GM21619 (cell line): Measurements from ENCODE around the gene GFOD1.

Experiments
- ATAC-seq: cut with Tn5 transposase; IDR thresholded peaks from one replicate; pipeline ENCODE4 v1.9.1; 2021; ENCODE audit not compliant: unreplicated experiment

Gene GFOD1

DNA sequence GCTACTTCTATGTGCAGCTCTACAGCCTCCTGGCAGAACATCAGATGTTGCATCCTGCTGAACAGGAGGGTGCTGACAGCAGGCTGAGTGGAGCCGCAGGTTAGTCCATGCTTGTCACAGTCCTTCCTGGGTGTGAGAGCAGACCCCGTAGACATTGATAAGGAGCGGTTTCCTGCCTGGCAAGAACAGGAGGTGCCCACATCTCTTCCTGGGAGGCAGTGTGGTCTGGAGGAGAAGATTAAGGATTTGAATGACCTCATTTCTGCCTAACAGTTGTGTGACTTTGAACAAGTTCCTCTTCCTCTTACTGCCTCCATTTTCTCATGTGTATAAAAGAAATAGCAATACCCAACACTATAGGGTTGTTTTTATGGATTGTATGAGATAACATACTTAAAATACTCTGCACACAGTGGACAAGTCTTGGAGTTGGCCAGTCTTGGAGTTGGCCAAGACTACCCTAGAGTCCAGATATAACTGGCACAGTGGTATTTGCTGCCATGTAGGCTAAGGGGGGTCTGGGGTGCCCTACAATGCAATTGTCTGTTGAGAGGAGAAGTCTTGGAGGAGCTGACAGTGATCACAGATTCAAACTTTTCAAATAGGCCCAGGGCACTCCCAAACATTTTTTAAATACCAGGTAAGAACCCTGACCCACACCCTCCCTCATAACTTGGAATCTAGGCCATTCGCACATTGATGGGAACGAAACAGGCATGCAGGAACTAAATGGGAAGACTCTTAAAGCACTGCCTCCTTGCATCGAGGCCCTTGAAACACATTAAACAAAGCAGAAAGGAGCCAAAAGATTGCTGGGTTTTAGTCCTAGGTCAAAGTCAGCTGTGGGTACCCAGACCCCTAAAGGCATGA is 126.5 kb downstream of the GFOD1 start:
- ATAC-seq = no peak

DNA sequence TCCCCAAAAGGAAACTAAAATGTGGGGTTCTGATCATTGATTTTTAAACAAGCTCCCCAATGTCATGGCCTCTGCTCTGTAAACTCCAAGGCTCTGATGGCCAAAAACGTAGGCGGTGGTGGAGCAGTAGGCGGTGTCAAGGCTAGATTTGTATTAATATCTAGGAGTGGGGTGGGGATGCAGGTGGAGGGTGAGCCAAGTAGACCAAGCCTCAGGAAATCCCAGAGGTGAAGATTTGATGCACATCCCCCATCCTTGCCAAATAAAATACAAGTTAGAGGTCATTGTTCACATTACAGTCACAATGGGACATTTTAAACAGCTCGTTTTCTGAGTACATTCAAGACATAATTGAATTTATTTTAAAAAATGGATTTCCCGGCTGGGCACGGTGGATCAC is 128.1 kb downstream of the GFOD1 start:
- no peak for ATAC-seq

DNA sequence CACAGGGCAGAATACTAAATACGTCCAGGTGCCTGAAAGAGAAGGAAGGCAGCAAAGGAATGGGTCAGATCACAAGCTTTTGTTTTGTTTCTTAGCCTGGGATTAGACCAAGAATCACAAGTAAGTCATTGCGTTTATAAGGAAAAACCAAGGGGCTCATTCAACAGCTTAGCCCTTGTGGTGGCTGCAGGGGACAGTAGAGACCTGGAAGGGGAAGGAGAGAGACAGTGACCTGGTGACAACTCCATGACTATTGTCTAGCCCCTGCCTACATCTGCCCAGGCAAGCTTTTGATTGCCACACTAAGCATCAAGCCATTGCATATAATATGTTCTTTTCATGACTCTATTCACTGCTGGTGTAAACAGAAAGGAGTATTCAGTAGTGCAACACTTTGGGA is 128.9 kb downstream of the GFOD1 start:
- ATAC-seq = no peak

GRCh38 chr6:13357551-13358075 is 129.8 kb downstream of the GFOD1 start:
- no peak for ATAC-seq

GRCh38 chr6:13355999-13356785 is 131.2 kb downstream of the GFOD1 start:
- peak; percentile 87 for ATAC-seq

DNA sequence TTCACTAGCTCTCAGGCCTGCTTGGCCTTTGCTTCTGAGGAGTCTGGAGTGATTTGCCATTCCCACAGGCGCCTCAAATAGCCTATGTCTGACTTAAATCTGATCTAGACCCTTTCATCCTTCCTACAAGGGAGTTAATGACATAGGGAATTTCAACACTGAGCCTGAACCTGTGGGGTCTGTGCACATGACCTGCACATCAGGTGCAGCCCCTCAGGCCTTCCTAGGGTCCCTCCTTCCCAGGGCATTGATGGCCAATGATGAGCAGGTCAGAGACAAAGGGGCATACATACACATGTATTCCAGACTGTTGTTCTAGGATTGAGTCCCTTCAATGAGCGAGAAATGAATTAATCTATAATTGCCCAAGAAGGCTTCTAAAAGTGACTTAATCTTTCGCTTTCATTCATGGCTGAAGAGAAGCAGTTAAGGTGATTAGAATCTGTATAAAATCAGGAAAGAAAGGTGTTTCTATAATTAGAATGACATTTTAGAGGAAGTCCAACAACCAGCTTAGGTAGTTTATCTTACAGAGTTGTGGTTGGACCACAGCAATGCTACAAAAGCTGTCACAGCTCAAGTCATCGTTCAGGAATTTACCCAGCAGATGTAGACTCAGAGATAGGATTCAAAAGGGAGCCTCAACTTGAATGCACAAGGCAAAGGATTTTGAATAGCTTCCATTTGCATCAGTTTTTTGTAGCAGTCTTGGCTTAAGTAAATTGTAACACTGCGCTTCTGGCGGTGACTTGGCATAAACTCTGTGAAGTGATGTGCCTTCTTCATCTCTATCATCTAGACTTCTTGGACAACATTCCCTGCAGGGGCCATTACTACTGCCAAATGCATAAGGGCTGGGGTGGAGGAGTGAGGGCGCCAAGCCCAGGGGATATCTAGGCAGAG is 132.1 kb downstream of the GFOD1 start:
- ATAC-seq = no peak

DNA sequence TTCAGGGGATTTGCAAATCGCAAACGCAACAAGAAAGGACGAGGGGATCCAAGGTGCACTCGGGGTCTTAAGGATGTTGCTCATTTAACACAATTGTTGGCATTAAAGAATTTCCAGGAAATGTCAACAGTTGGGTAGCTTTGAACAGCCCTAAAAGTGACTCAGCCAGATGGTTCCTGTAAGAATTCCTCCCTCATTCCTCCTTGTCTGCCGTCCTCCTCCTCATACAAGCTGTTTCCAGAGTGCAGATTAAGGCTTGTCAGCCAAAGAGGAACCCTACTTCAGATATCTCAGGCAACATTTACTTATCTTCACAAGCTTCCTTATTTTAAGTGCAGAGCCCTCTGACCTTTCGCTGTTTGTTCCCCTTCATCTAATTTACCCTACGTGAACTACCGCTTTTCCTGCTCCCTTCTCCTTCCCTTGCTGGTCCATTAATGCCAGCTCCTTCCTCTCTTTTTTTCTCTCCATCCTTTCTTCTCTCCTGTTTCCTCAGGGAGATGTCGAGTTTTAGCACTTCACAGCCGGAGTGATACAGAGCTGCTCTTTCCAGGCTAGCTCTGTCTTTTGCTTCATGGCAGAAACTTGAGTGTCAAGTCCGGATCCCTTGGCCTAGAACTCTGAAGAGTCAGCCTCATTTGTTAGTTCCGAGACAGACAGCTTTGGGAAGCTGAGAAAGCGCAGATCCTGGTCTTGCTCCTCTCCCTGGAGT is 132.9 kb downstream of the GFOD1 start:
- no peak for ATAC-seq

DNA sequence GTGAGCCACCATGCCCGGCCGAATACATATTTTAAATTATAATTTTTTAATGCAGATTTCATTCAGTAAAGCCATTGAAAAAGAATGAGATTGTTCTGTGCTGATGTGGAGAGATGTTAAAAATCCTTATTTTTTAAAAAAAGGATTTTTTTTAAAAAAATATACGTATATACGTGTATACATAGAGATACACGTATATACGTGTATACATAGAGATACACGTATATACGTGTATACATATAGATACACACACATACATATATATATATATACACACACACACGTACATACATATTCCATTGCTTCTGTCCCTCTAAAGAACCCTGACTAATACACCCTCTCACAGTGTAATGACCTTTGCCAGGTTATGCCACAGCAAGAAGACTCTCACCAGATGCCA is 135.2 kb downstream of the GFOD1 start:
- no peak for ATAC-seq

- ATAC-seq = no peak
These were observed 136.1 kb downstream of the GFOD1 start for GRCh38 chr6:13351271-13351670.

DNA sequence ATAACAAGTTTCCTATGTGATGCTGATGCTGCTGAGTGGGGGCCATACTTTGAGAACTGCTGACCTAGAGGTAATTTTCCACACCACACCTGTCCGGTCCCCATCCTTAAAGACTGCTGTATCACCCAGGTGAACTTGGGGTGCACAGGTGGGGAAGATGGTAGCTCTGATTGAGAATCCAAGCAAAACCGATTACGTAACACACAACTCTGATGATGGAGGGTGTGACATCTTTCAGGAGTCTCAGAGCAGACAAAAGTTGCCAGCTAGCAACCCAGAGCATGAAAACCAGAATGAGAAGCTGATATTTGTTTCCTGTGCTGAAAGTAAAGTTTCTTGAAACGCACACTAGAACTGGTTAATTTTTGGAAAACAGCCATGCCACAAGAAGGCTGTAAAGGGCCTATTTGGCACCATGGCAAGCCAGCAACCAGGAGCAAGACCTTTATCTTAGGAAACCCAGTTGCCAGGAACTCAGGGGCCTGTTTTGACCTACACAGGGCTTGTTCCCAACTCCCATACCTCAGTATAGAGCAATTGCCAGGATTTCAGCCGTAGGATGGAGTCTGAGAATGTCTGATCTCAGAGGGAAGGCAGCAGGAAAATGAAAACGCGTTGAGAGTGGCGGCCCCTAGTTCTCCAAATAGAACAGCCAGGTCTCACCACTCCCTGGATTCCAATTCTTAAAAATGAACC is 137.4 kb downstream of the GFOD1 start:
- no peak for ATAC-seq

- ATAC-seq = no peak
These were observed 138.9 kb downstream of the GFOD1 start for GRCh38 chr6:13348334-13349113.

DNA sequence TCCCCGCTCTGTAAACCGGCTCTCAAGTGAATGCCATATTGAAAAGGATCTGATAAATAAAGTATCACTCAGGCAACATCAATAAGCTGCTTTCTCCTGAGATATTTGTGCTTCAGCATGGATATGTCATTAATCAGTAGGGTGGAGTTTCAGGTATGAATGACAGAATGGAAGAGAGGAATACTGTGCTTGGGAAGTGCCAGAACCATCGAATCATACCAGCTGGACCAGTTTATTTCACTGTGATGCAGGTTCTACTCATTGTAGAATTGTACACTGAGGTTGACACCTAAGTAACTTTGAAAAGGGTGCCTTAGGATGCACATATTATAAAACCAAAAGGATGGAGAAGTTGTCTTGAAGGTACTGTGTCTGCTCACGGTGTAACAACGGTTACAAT is 141.2 kb downstream of the GFOD1 start:
- no peak for ATAC-seq

- ATAC-seq = no peak
These were observed 144.9 kb downstream of the GFOD1 start for GRCh38 chr6:13342414-13343019.

DNA sequence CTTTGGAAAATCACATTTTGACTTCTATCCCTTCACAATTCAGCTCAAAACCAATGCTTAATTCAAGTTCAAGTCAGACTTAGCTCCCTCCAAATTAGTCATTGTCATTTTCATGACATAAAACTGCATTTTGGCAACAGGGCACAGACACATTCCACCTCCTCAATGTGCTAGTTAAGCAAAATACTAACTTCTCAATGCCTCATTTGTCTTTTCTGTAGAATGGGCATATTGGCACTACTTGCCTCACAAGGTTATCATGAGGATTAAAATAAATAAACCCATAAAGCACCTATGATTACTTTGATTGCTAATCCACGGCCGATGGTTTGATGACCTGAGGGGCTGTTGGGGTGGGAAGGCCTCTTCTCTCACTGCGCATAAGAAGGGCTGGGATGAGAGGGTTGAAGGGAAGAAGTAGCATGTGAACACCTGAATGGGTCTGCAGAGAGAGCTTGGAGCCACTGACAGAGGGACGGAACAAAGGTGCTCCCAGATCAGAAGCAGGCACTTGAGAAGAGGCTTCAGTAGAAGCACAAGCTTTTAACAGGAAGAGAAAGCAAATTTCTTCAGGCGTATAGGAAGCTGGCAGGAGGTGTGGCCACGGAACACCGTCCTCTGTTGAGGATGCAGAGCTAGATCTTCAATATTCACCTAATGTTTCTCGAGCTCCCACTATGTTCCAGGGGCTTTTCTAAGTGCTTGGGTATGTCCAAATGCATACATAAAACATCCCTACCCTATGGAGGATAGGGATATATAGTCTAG is 147.4 kb downstream of the GFOD1 start:
- ATAC-seq = no peak

DNA sequence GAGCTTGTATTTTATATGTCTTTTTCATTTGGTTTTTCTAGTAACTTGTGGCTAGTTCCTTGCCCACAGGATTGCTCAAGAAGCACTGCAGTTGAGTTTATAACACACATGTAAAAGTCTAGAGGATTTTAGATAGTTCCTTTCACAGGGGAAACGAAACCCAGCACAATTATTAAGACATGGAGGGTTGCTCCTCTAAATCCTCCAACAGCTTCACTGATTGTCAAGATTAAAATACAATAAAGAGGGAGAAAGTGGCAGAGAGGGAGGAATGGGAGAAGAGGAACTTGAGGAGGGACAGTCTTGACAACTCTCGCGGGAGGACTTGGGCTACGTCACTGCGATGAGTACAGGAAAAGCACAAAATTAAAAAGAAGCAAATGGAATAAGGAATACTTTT is 149.4 kb downstream of the GFOD1 start:
- ATAC-seq = no peak

DNA sequence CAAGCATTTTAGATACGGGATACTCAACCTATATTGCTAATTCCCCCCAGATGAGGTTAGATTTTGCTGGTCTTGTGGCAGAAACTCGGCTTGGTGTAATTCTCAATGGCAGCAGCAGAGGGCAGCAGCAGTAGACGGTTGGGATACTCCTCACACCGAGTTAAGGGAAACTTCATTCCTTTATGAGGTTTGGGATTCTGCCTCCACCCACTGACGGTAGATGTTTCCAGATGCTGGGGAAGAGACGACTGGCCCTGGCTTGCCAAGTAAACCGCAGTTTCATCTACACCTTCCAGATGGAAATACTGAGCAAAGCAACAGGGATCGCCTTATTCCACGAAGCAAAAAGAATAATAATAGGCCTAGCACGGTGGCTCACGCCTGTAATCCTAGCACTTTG is 150.8 kb downstream of the GFOD1 start:
- ATAC-seq = no peak

GRCh38 chr6:13334953-13335352 is 152.4 kb downstream of the GFOD1 start:
- ATAC-seq = no peak

DNA sequence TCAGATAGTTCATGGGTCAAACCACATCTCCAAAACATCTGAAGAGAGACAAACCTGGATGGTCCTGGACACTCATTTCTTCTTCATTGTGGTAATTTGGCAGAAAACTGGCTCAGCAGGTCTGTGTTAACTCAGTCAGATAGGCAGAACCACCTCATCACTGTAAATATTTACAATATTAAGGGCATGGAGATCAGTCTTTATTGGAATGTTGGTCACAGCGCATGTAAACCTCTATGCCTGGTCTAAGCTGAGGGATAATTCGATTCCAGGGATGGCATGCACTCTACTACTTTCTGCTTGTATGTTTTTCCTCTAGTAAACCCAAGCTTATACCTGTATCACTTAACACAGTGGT is 155.1 kb downstream of the GFOD1 start:
- no peak for ATAC-seq
